ENCODE measurements around the gene SOCS3.

SOCS3 gene

GRCh38 chr17:78368854-78369495, 9.1 kb upstream of the SOCS3 start:
- TF ChIP-seq MAX (IDR thresholded peaks at IDR 0.05; ENCODE audit: low read depth, low read length) = no peak
- TF ChIP-seq MYC (IDR thresholded peaks at IDR 0.05; ENCODE audit: low read depth, low read length) = no peak
- no peak for TF ChIP-seq POLR2A (IDR thresholded peaks at IDR 0.05; ENCODE audit: extremely low read depth, insufficient read length)
- TF ChIP-seq CTCF (IDR thresholded peaks at IDR 0.05; ENCODE audit: low read depth, low read length) = no peak
- DNase-seq (ENCODE audit: low read depth) = no peak
- no peak overlapping the region for H3K4me3 ChIP-seq (ENCODE audit: low read depth, low read length)

- TF ChIP-seq POLR2A (IDR thresholded peaks at IDR 0.05; ENCODE audit: extremely low read depth, insufficient read length) (no peak), MAX (IDR thresholded peaks at IDR 0.05; ENCODE audit: low read depth, low read length) (no peak), CTCF (IDR thresholded peaks at IDR 0.05; ENCODE audit: low read depth, low read length) (no peak), MYC (IDR thresholded peaks at IDR 0.05; ENCODE audit: low read depth, low read length) (no peak)
- no peak for DNase-seq (ENCODE audit: low read depth)
Measured at GRCh38 chr17:78368348-78368747, 8.5 kb upstream of the SOCS3 start.

GRCh38 chr17:78367193-78367592, 7.3 kb upstream of the SOCS3 start:
- DNase-seq (ENCODE audit: low read depth) = no peak
- no peak overlapping the region for H3K4me3 ChIP-seq (ENCODE audit: low read depth, low read length)
- TF ChIP-seq MYC (IDR thresholded peaks at IDR 0.05; ENCODE audit: low read depth, low read length) = no peak
- TF ChIP-seq POLR2A (IDR thresholded peaks at IDR 0.05; ENCODE audit: extremely low read depth, insufficient read length) = no peak
- no peak for TF ChIP-seq CTCF (IDR thresholded peaks at IDR 0.05; ENCODE audit: low read depth, low read length)
- no peak for TF ChIP-seq MAX (IDR thresholded peaks at IDR 0.05; ENCODE audit: low read depth, low read length)

More at GRCh38 chr17:78368348-78368747, 8.5 kb upstream of the SOCS3 start:
- no peak overlapping the region for H3K4me3 ChIP-seq (ENCODE audit: low read depth, low read length)

- TF ChIP-seq CTCF (IDR thresholded peaks at IDR 0.05; ENCODE audit: low read depth, low read length) = no peak
- TF ChIP-seq MAX (IDR thresholded peaks at IDR 0.05; ENCODE audit: low read depth, low read length) = no peak
- TF ChIP-seq MYC (IDR thresholded peaks at IDR 0.05; ENCODE audit: low read depth, low read length) = no peak
- TF ChIP-seq POLR2A (IDR thresholded peaks at IDR 0.05; ENCODE audit: extremely low read depth, insufficient read length) = no peak
- DNase-seq (ENCODE audit: low read depth) = no peak
- no peak overlapping the region for H3K4me3 ChIP-seq (ENCODE audit: low read depth, low read length)
Measured at GRCh38 chr17:78366109-78366848, 6.4 kb upstream of the SOCS3 start.

- DNase-seq (ENCODE audit: low read depth) = no peak
- TF ChIP-seq MAX (IDR thresholded peaks at IDR 0.05; ENCODE audit: low read depth, low read length) (no peak), MYC (IDR thresholded peaks at IDR 0.05; ENCODE audit: low read depth, low read length) (no peak)
- no peak overlapping the region for H3K4me3 ChIP-seq (ENCODE audit: low read depth, low read length)
Measured at GRCh38 chr17:78365561-78366108, 5.8 kb upstream of the SOCS3 start.

Data from NB4 (cell line).